K562 (cell line): ENCODE data around the gene RNF126. TPM values are rescaled to one million over a fixed set of nuclear protein-coding genes. Genes with fewer than 3 reads are reported as not detected.

ENCODE experiments used
- CHD1 ChIP-seq: fragments of 200-600 bp; sonication (generic); IDR thresholded peaks from one replicate; pipeline ENCODE4 v1.6.1; 2012; ENCODE audit warnings: mild to moderate bottlenecking, moderate library complexity, low read length, inconsistent platforms
- CREB1 ChIP-seq, 2 experiments: sonication (generic) in 1 of 2; formaldehyde crosslinking in 1 of 2; IDR thresholded peaks; 2 replicates each; pipeline versions ENCODE4 v1.6.1 to v1.8.0; 2012 to 2022; ENCODE audit warnings: inconsistent platforms in 1 of 2, mild to moderate bottlenecking in 1 of 2, missing genetic modification reagents in 1 of 2, moderate library complexity in 1 of 2
- ETV6 ChIP-seq, 3 experiments: fragments of 150-350 bp in 1 of 3; sonication (generic) in 1 of 3; formaldehyde crosslinking in 1 of 3; IDR thresholded peaks; 2 replicates each; pipeline versions ENCODE4 v1.6.1 to v1.8.0; 2014 to 2022; ENCODE audit warnings: borderline replicate concordance in 2 of 3, low read depth in 2 of 3, antibody characterized with exemption in 1 of 3, low read length in 1 of 3, mild to moderate bottlenecking in 1 of 3, missing genetic modification reagents in 1 of 3
- HDAC1 ChIP-seq, 2 experiments: fragments of 450-650 bp; IDR thresholded peaks; 2 replicates each; pipeline ENCODE4 v1.6.1; 2016 to 2017; ENCODE audit warnings: inconsistent platforms in 1 of 2, mild to moderate bottlenecking in 1 of 2, moderate library complexity in 1 of 2
- HMGN3 ChIP-seq: IDR thresholded peaks from 2 replicates; pipeline ENCODE4 v1.6.1; 2011; ENCODE audit warnings: borderline replicate concordance, low read depth, mild to moderate bottlenecking, mixed read lengths, low read length; ENCODE audit not compliant: insufficient read length; ENCODE audit errors: extremely low read depth
- HMGXB4 ChIP-seq: sonication (generic); formaldehyde crosslinking; IDR thresholded peaks from 2 replicates; pipeline ENCODE4 v1.8.1; 2023; ENCODE audit warnings: mild to moderate bottlenecking, missing genetic modification reagents
- HNRNPL ChIP-seq: fragments of 200-400 bp; formaldehyde crosslinking; IDR thresholded peaks from 2 replicates; pipeline ENCODE4 v1.6.1; 2017; ENCODE audit warnings: low read depth, mild to moderate bottlenecking, low read length
- KAT2B ChIP-seq: IDR thresholded peaks from one replicate; pipeline ENCODE4 v1.6.1; 2012; ENCODE audit warnings: low read depth, mild to moderate bottlenecking, control low read depth, inconsistent platforms, low read length, moderate library complexity
- MAX ChIP-seq: sonication (generic); formaldehyde crosslinking; IDR thresholded peaks from 2 replicates; pipeline ENCODE4 v1.9.0; 2022; ENCODE audit warnings: mild to moderate bottlenecking, missing genetic modification reagents
- MAZ ChIP-seq, 2 experiments: fragments of 450-650 bp in 1 of 2; sonication (generic) in 1 of 2; formaldehyde crosslinking; IDR thresholded peaks in 1 of 2; conservative IDR thresholded peaks in 1 of 2; 2 replicates each; pipeline versions ENCODE4 v1.4.0 to v1.5.0; 2020; ENCODE audit warnings: mild to moderate bottlenecking in 1 of 2, missing genetic modification reagents in 1 of 2
- MYC ChIP-seq, 2 experiments: fragments of 250-450 bp in 1 of 2; sonication (Bioruptor Pico) in 1 of 2; IDR thresholded peaks; 2 replicates each; pipeline versions ENCODE4 v1.5.1 to v1.6.1; 2012 to 2021; ENCODE audit warnings: low read depth in 2 of 2, borderline replicate concordance in 1 of 2, improper control_type of control experiment in 1 of 2, low read length in 1 of 2, mild to moderate bottlenecking in 1 of 2, moderate library complexity in 1 of 2
- NR2C1 ChIP-seq, 2 experiments: fragments of 450-650 bp; IDR thresholded peaks; 2 replicates each; pipeline ENCODE4 v1.6.1; 2017; ENCODE audit warnings: mild to moderate bottlenecking in 2 of 2, antibody characterized with exemption in 1 of 2, inconsistent platforms in 1 of 2, missing compliant biosample characterization in 1 of 2, missing genetic modification characterization in 1 of 2
- PCBP1 ChIP-seq: fragments of 200-400 bp; formaldehyde crosslinking; IDR thresholded peaks from 2 replicates; pipeline ENCODE4 v1.6.1; 2018; ENCODE audit warnings: mild to moderate bottlenecking, low read depth, low read length; ENCODE audit not compliant: poor library complexity, severe bottlenecking
- SIN3A ChIP-seq, 2 experiments: fragments of 150-350 bp in 1 of 2; IDR thresholded peaks; 2 replicates each; pipeline ENCODE4 v1.6.1; 2011 to 2016; ENCODE audit warnings: borderline replicate concordance in 2 of 2, low read depth in 2 of 2, low read length in 2 of 2, mild to moderate bottlenecking in 2 of 2, moderate library complexity in 2 of 2; ENCODE audit not compliant: control insufficient read depth in 1 of 2
- SMAD3 ChIP-seq: fragments of 450-650 bp; formaldehyde crosslinking; conservative IDR thresholded peaks from 2 replicates; pipeline ENCODE4 v1.4.0; 2020; ENCODE audit warnings: mild to moderate bottlenecking
- ZMIZ1 ChIP-seq, 2 experiments: fragments of 150-350 bp in 1 of 2; IDR thresholded peaks; 2 replicates each; pipeline ENCODE4 v1.6.1; 2012 to 2016; ENCODE audit warnings: low read depth in 2 of 2, low read length in 2 of 2, mild to moderate bottlenecking in 1 of 2, moderate library complexity in 1 of 2
- ZNF121 ChIP-seq: sonication (generic); formaldehyde crosslinking; conservative IDR thresholded peaks from 2 replicates; pipeline ENCODE4 v1.8.0; 2022; ENCODE audit warnings: missing genetic modification reagents
- ZNF57 ChIP-seq: fragments of 450-650 bp; formaldehyde crosslinking; IDR thresholded peaks from 2 replicates; pipeline ENCODE4 v1.4.0; 2020; ENCODE audit warnings: mild to moderate bottlenecking, moderate library complexity
- polyA plus RNA-seq, 8 experiments: library from polyadenylated mRNA; depleted of rRNA in 4 of 8; stranded (reverse) in 5 of 8; unstranded in 3 of 8; fragments of >200 nt; fragmentation: Nextera tagmentation in 2 of 8; fragmentation: Illumina TruSeq in 1 of 8; extraction: Ambion mirVana in 2 of 8; extraction: Trizol in 1 of 8; gene quantifications; 2 replicates each; pipeline versions ENCODE4 v1.2.1 to v1.2.3, GENCODE V29; 2011 to 2014; ENCODE audit warnings: inconsistent platforms in 1 of 8, missing spikeins in 1 of 8
- total RNA-seq, 7 experiments: library from RNA; depleted of rRNA in 6 of 7; stranded (reverse); fragments of >200 nt in 6 of 7; fragmentation: Illumina TruSeq in 2 of 7; extraction: Trizol in 2 of 7; gene quantifications; 2 replicates each; pipeline versions ENCODE4 v1.2.1 to v1.2.3, GENCODE V29; 2011 to 2021; ENCODE audit warnings: low replicate concordance in 1 of 7

Gene RNF126
- total and polyA plus RNA-seq, 9 of the 15 experiments (the other 6 are each of a cell fraction or from before 2014, with no cell fraction given), result 0.27 to 101 (median 12.3) TPM

GRCh38 chr19:662207-662961 is 630 bp downstream of the RNF126 start (continued):
- no peak for TF ChIP-seq NR2C1 (IDR thresholded peaks at IDR 0.05)
- no peak for TF ChIP-seq NR2C1 (tag; IDR thresholded peaks at IDR 0.05)
- peak; percentile 12 for TF ChIP-seq HMGN3
- peak in 1 of 2 experiments; percentile 12; a peak in 1 of 4 replicates for TF ChIP-seq MAZ (CRISPR knock-in tag; conservative IDR thresholded peaks at IDR 0.05 in 1 of 2, IDR thresholded peaks at IDR 0.05 in 1 of 2)
- TF ChIP-seq MAX, result peak; percentile 77
- TF ChIP-seq CHD1, result peak; percentile 96
- no peak for TF ChIP-seq ETV6 (IDR thresholded peaks at IDR 0.05; ENCODE audit: borderline replicate concordance in 1 of 2, low read depth in 2 of 2, low read length in 1 of 2)
- no peak for TF ChIP-seq ETV6 (CRISPR knock-in tag; IDR thresholded peaks at IDR 0.05; ENCODE audit: borderline replicate concordance)
- TF ChIP-seq MYC (IDR thresholded peaks at IDR 0.05; ENCODE audit: low read depth, low read length), result peak; percentile 95
- TF ChIP-seq MYC (CRISPR knock-in tag; IDR thresholded peaks at IDR 0.05; ENCODE audit: borderline replicate concordance, low read depth), result no peak
- TF ChIP-seq CREB1 (IDR thresholded peaks at IDR 0.05), result no peak
- TF ChIP-seq CREB1 (CRISPR knock-in tag; IDR thresholded peaks at IDR 0.05), result no peak
- peak; percentile 46 for TF ChIP-seq ZNF121 (CRISPR knock-in tag)
- TF ChIP-seq HMGXB4 (CRISPR knock-in tag), result no peak
- TF ChIP-seq HNRNPL, result no peak
- no peak for TF ChIP-seq SMAD3 (CRISPR knock-in tag)
- peak; percentile 86 for TF ChIP-seq PCBP1
- TF ChIP-seq ZNF57, result no peak
- no peak for TF ChIP-seq KAT2B
- peak in 1 of 2 experiments; percentile 81; a peak in 2 of 4 replicates for TF ChIP-seq HDAC1 (IDR thresholded peaks at IDR 0.05)
- peak; percentile 70 to 73; a peak in 2 of 4 replicates for TF ChIP-seq SIN3A (IDR thresholded peaks at IDR 0.05; ENCODE audit: borderline replicate concordance in 2 of 2, control insufficient read depth in 1 of 2, low read depth in 2 of 2, low read length in 2 of 2)
- TF ChIP-seq ZMIZ1 (IDR thresholded peaks at IDR 0.05; ENCODE audit: low read depth in 2 of 2, low read length in 2 of 2), result 0 out of 4 replicates have a peak, but pooled peaks of 1 of the 2 experiments have one; percentile 25
